HCT116 (cell line): ENCODE data around the gene CFAP61. TPM values are rescaled to one million over a fixed set of nuclear protein-coding genes. Genes with fewer than 3 reads are reported as not detected.

Experiments used
- ATAC-seq: fragments of 200-7000 bp; cut with Tn5 transposase; 2 replicates; pipeline ENCODE4 v1.9.1; 2020; ENCODE audit warnings: mild to moderate bottlenecking, moderate library complexity
- BruUV-seq: library from RNA; stranded (reverse); fragments of 400-500 nt; replicated peaks from 2 replicates; lab custom pipeline; 2021; lab: Mats Ljungman, UMichigan
- CTCF ChIA-PET: fragments of 300-600 bp; sonication (Branson Sonifier 250); formaldehyde crosslinking; loops from one replicate; lab custom pipeline; 2021; ENCODE audit warnings: antibody characterized with exemption; lab: Charles Lee
- POLR2A ChIA-PET: fragments of 300-600, 350-600 bp; sonication (Branson Sonifier 250); formaldehyde crosslinking; loops from one replicate; lab custom pipeline; 2021; ENCODE audit warnings: antibody characterized with exemption; lab: Charles Lee
- RAD21 ChIA-PET, 2 experiments: fragments of 300-600 bp; sonication (Branson Sonifier 250); formaldehyde crosslinking; loops; one replicate each; lab custom pipeline; 2023; ENCODE audit warnings: low total read pairs in 2 of 2; ENCODE audit not compliant: uncharacterized antibody in 2 of 2, unreplicated experiment in 2 of 2, low non-redundant PET in 1 of 2; lab: Charles Lee
- DNase-seq: peaks from one replicate; pipeline ENCODE4 v3.0.0-alpha.2; 2010; ENCODE audit warnings: low read depth, low spot score
- H2AFZ ChIP-seq: fragments of 200-600 bp; shearing (Covaris generic), sonication (generic); 2 replicates; pipeline ENCODE4 v1.6.1; 2017; ENCODE audit warnings: low read depth, mixed run types, mixed read lengths, antibody characterized with exemption, low read length; ENCODE audit not compliant: poor library complexity, severe bottlenecking
- H3K27ac ChIP-seq: 2 replicates; pipeline ENCODE4 v1.5.1; 2012; ENCODE audit warnings: low read depth, low read length
- H3K27me3 ChIP-seq: fragments of 200-600 bp; sonication (generic); 2 replicates; pipeline ENCODE4 v1.6.1; 2016; ENCODE audit warnings: mixed run types, low read length, mixed read lengths; ENCODE audit not compliant: insufficient read depth
- H3K36me3 ChIP-seq, 2 experiments: fragments of 200-500 bp in 1 of 2; fragments of 200-600 bp in 1 of 2; sonication (Bioruptor generic) in 1 of 2; sonication (generic) in 1 of 2; 2 replicates each; pipeline versions ENCODE4 v1.5.1 to v1.6.1; 2014 to 2016; ENCODE audit warnings: low read length in 2 of 2, inconsistent platforms in 1 of 2, mixed read lengths in 1 of 2, mixed run types in 1 of 2; ENCODE audit not compliant: insufficient read depth in 2 of 2, control insufficient read depth in 1 of 2
- H3K4me1 ChIP-seq, 2 experiments: fragments of 200-600 bp in 1 of 2; sonication (generic) in 1 of 2; 2 replicates each; pipeline versions ENCODE4 v1.5.1 to v1.6.1; 2012 to 2017; ENCODE audit warnings: low read length in 2 of 2, inconsistent platforms in 1 of 2, mild to moderate bottlenecking in 1 of 2, mixed read lengths in 1 of 2, mixed run types in 1 of 2, moderate library complexity in 1 of 2; ENCODE audit not compliant: insufficient read depth in 2 of 2, control insufficient read depth in 1 of 2
- H3K4me2 ChIP-seq: fragments of 200-600 bp; sonication (generic); 2 replicates; pipeline ENCODE4 v1.6.1; 2017; ENCODE audit warnings: mixed run types, low read length, mixed read lengths
- H3K4me3 ChIP-seq, 2 experiments: fragments of 200-600 bp in 1 of 2; sonication (generic) in 1 of 2; replicated peaks in 1 of 2; 2 replicates each; pipeline ENCODE4 v1.5.1; 2011 to 2016; ENCODE audit warnings: low read length in 2 of 2, control low read depth in 1 of 2, low read depth in 1 of 2, mild to moderate bottlenecking in 1 of 2, mixed read lengths in 1 of 2, mixed run types in 1 of 2
- H3K79me2 ChIP-seq: fragments of 200-600 bp; sonication (generic); 2 replicates; pipeline ENCODE4 v1.6.1; 2017; ENCODE audit warnings: mild to moderate bottlenecking, mixed run types, low read length, moderate library complexity, mixed read lengths; ENCODE audit not compliant: insufficient read depth
- H3K9ac ChIP-seq: fragments of 200-600 bp; sonication (generic); 2 replicates; pipeline ENCODE4 v1.6.1; 2016; ENCODE audit warnings: low read length, mixed read lengths
- H3K9me2 ChIP-seq: fragments of 200-600 bp; sonication (generic), shearing (Covaris generic); 2 replicates; pipeline ENCODE4 v1.6.1; 2017; ENCODE audit warnings: mixed run types, mild to moderate bottlenecking, moderate library complexity; ENCODE audit not compliant: insufficient read depth
- H3K9me3 ChIP-seq, 2 experiments: fragments of 200-500 bp in 1 of 2; fragments of 200-600 bp in 1 of 2; sonication (Bioruptor generic) in 1 of 2; sonication (generic) in 1 of 2; 2 replicates each; pipeline ENCODE4 v1.6.1; 2014 to 2017; ENCODE audit warnings: low read length in 2 of 2, mixed read lengths in 2 of 2, inconsistent platforms in 1 of 2, low read depth in 1 of 2, mild to moderate bottlenecking in 1 of 2, mixed run types in 1 of 2, moderate library complexity in 1 of 2; ENCODE audit not compliant: control insufficient read depth in 1 of 2, insufficient read depth in 1 of 2
- H4K20me1 ChIP-seq: fragments of 200-600 bp; sonication (generic), shearing (Covaris generic); 2 replicates; pipeline ENCODE4 v1.6.1; 2017; ENCODE audit warnings: mixed run types, mild to moderate bottlenecking, moderate library complexity; ENCODE audit not compliant: insufficient read depth
- CEBPB ChIP-seq: IDR thresholded peaks from 2 replicates; pipeline ENCODE4 v1.6.1; 2012; ENCODE audit warnings: low read depth
- EGR1 ChIP-seq: IDR thresholded peaks from 2 replicates; pipeline ENCODE4 v1.6.1; 2012; ENCODE audit warnings: low read depth
- ELF1 ChIP-seq: IDR thresholded peaks from 2 replicates; pipeline ENCODE4 v1.6.1; 2012; ENCODE audit warnings: low read depth, borderline replicate concordance
- EZH2 ChIP-seq: fragments of 200-600 bp; sonication (generic); IDR thresholded peaks from 2 replicates; pipeline ENCODE4 v1.6.1; 2017; ENCODE audit warnings: antibody characterized with exemption, mixed run types
- FOSL1 ChIP-seq: IDR thresholded peaks from 2 replicates; pipeline ENCODE4 v1.6.1; 2012; ENCODE audit warnings: low read depth
- JUND ChIP-seq: IDR thresholded peaks from 2 replicates; pipeline ENCODE4 v1.6.1; 2012
- POLR2AphosphoS5 ChIP-seq: IDR thresholded peaks from 2 replicates; pipeline ENCODE4 v1.6.1; 2011; ENCODE audit warnings: mild to moderate bottlenecking, low read depth, low read length, moderate library complexity
- SIN3A ChIP-seq: IDR thresholded peaks from 2 replicates; pipeline ENCODE4 v1.6.1; 2012; ENCODE audit warnings: low read depth
- SP1 ChIP-seq: IDR thresholded peaks from 2 replicates; pipeline ENCODE4 v1.6.1; 2012; ENCODE audit warnings: low read depth
- ZFX ChIP-seq: fragments of 450-650 bp; IDR thresholded peaks from 2 replicates; pipeline ENCODE4 v1.6.1; 2017
- intact Hi-C: fragments of 100-400 bp; cut with micrococcal nuclease; formaldehyde crosslinking; loops from 2 replicates; pipeline ENCODE4 v1.10.0; 2022
- total RNA-seq: library from RNA; stranded (reverse); gene quantifications from one replicate; pipeline ENCODE4 v1.2.1, GENCODE V29; 2021; ENCODE audit not compliant: unreplicated experiment
- TF ChIP-seq, protein P1 (sequence below): IDR thresholded peaks from 2 replicates; pipeline ENCODE4 v1.6.1; 2011; ENCODE audit warnings: mild to moderate bottlenecking, low read length, moderate library complexity; ENCODE audit not compliant: insufficient replicate concordance; ENCODE audit errors: extremely low read depth
- TF ChIP-seq, protein P2 (sequence below): IDR thresholded peaks from 2 replicates; pipeline ENCODE4 v1.6.1; 2012

Gene CFAP61
- total RNA-seq, 1 experiment from 2014 or later = 1.7 TPM

DNA sequence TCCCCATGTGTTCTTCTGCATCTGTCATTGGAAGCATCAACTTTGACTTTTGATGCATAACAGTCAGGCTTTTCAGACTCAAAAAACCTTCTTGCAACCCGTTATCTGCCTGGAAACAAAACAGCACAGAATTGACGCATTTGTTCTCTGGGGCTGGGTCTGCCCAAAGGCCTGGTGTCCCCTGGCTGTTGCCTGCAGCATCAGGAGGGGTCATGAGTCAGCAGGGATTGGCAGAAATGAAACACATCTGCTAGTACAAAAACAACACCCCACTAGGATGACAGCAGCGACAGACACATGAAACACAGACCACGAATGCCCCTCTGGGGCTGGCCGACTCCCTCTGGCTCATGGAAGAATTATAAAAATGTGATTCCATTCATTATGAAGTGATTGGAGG, 158.0 kb downstream of the CFAP61 start:
- H3K36me3 ChIP-seq = no peaks in the 10 kb centered on the region
- DNase-seq (no peak), ATAC-seq (no peak)
- H3K27ac ChIP-seq = no peak overlapping the region
- H2AFZ ChIP-seq = no peak overlapping the region
- intact Hi-C loops = no loop called here
- H3K27me3 ChIP-seq = peaks cover 13% of the 10 kb centered on the region
- H3K4me2 ChIP-seq = no peak overlapping the region
- RAD21 ChIA-PET = no interaction called here
- no peaks in the 10 kb centered on the region for H4K20me1 ChIP-seq
- H3K9ac ChIP-seq = no peak overlapping the region
- POLR2A ChIA-PET = no interaction called here
- H3K4me3 ChIP-seq = no peak overlapping the region
- BruUV-seq = no TSS peak
- no peaks in the 10 kb centered on the region for H3K9me2 ChIP-seq
- TF ChIP-seq SP1 (no peak), ZFX (no peak), EZH2 (no peak), POLR2AphosphoS5 (no peak), FOSL1 (no peak), JUND (no peak), SIN3A (no peak), ELF1 (no peak), CEBPB (no peak), EGR1 (no peak)
- TF ChIP-seq, protein P1, sequence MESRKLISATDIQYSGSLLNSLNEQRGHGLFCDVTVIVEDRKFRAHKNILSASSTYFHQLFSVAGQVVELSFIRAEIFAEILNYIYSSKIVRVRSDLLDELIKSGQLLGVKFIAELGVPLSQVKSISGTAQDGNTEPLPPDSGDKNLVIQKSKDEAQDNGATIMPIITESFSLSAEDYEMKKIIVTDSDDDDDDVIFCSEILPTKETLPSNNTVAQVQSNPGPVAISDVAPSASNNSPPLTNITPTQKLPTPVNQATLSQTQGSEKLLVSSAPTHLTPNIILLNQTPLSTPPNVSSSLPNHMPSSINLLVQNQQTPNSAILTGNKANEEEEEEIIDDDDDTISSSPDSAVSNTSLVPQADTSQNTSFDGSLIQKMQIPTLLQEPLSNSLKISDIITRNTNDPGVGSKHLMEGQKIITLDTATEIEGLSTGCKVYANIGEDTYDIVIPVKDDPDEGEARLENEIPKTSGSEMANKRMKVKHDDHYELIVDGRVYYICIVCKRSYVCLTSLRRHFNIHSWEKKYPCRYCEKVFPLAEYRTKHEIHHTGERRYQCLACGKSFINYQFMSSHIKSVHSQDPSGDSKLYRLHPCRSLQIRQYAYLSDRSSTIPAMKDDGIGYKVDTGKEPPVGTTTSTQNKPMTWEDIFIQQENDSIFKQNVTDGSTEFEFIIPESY = no peak
- TF ChIP-seq, protein P2, sequence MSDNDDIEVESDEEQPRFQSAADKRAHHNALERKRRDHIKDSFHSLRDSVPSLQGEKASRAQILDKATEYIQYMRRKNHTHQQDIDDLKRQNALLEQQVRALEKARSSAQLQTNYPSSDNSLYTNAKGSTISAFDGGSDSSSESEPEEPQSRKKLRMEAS = no peak
- H3K4me1 ChIP-seq = no peaks in the 10 kb centered on the region
- CTCF ChIA-PET = no interaction called here
- H3K79me2 ChIP-seq = no peaks in the 10 kb centered on the region
- H3K9me3 ChIP-seq = no peaks in the 10 kb centered on the region
